Uterus (tissue), 2 donors: Measurements from ENCODE around the gene KRTAP10-3.

Source experiments
- CTCF ChIP-seq, 4 experiments: fragments of 200-600 bp in 2 of 4; fragments of 450-650 bp in 2 of 4; sonication (generic) in 2 of 4; IDR thresholded peaks; one replicate each; pipeline ENCODE4 v1.5.1; 2016 to 2019; ENCODE audit warnings: antibody characterized with exemption in 4 of 4, mild to moderate bottlenecking in 2 of 4, moderate library complexity in 1 of 4
- POLR2A ChIP-seq, 2 donors: fragments of 450-650 bp; IDR thresholded peaks; one replicate each; pipeline ENCODE4 v1.6.1; 2016; ENCODE audit warnings: antibody characterized with exemption in 2 of 2, mild to moderate bottlenecking in 1 of 2, moderate library complexity in 1 of 2

GRCh38 chr21:44544566-44544965 lies 14.0 kb downstream of the KRTAP10-3 start:
- no peak for TF ChIP-seq CTCF (IDR thresholded peaks at IDR 0.05)
- TF ChIP-seq POLR2A (IDR thresholded peaks at IDR 0.05) = no peak
